OCI-LY3 (cell line): ENCODE measurements around the gene GALNT11.

Experiments used
- EZH2phosphoT487 ChIP-seq: fragments of 200-600 bp; shearing (Covaris generic); IDR thresholded peaks from 2 replicates; pipeline ENCODE4 v1.6.1; 2018; ENCODE audit warnings: antibody characterized with exemption, mixed run types, low read depth
- TF ChIP-seq, protein P1 (sequence below): fragments of 200-600, 300-600 bp; sonication (generic); IDR thresholded peaks from 2 replicates; pipeline ENCODE4 v1.5.1; 2014; ENCODE audit warnings: antibody characterized with exemption, low read length, low read depth

DNA sequence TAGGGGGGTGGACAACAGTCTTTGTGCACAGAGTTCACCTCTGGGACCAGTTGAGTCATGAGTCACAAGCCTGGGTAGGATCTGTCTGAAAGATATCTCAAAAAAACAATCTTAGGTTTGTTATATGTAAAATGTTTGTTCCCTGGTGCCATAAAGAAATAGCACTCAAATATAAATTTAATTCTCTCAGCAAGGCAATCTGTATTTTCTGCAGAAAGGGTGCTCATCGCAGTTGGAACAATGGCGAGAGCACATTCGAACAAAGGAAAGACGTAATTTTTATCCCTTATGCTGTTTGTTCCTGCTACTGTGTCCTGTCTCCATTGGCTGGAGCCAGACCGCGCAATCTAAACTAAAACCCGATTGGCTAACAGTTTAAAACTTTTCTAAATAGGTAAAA, 63.7 kb downstream of the GALNT11 start:
- TF ChIP-seq, protein P1, sequence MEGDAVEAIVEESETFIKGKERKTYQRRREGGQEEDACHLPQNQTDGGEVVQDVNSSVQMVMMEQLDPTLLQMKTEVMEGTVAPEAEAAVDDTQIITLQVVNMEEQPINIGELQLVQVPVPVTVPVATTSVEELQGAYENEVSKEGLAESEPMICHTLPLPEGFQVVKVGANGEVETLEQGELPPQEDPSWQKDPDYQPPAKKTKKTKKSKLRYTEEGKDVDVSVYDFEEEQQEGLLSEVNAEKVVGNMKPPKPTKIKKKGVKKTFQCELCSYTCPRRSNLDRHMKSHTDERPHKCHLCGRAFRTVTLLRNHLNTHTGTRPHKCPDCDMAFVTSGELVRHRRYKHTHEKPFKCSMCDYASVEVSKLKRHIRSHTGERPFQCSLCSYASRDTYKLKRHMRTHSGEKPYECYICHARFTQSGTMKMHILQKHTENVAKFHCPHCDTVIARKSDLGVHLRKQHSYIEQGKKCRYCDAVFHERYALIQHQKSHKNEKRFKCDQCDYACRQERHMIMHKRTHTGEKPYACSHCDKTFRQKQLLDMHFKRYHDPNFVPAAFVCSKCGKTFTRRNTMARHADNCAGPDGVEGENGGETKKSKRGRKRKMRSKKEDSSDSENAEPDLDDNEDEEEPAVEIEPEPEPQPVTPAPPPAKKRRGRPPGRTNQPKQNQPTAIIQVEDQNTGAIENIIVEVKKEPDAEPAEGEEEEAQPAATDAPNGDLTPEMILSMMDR, result no peak
- no peak for TF ChIP-seq EZH2phosphoT487
